Measurements from ENCODE around the gene PTP4A2. TPM values are rescaled to one million over a fixed set of nuclear protein-coding genes. Genes with fewer than 3 reads are reported as not detected.

PTP4A2 gene
- total and polyA plus RNA-seq, 2 of the 8 experiments (the other 6 are each of a cell fraction or from before 2014, with no cell fraction given): 87.4 to 214 TPM

DNA sequence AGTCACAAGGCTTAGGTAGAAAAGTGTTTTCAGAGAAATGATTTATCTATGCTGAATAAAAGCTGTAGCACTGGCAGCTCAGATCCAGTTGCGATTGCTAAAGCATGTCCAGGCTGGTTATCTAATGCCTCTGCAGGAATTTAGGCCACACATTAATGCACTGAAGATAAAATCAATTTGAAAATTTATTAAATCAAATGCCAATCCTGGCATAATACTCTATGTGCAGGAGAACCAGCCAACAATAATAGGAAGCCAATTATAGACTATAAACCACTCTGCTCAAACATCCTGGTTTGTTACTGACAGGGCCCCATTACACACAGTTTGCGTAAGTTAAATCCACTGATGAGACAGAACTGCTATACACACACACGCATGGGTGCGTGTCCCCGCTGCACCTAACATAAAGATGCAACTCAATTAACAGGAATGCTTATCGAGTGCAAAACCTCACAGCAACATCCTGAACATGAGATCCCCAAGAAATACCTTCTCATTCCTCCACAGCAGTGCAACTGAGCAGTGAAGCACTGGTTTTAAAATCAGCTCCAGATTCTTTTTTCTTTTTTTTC lies 40.6 kb downstream of the PTP4A2 start:
- no peak overlapping the region for H3K23ac ChIP-seq (ENCODE audit: insufficient read length)
- H4K20me1 ChIP-seq (replicated peaks in 1 of 2; ENCODE audit: control insufficient read depth in 1 of 2, insufficient read depth in 2 of 2, low read length in 2 of 2): no peaks in the 10 kb centered on the region
- H4K8ac ChIP-seq (ENCODE audit: extremely low read depth, insufficient read depth, low read length): no peak overlapping the region
- no peak overlapping the region for H2BK120ac ChIP-seq (replicated peaks; ENCODE audit: low read depth, low read length)
- H3K23me2 ChIP-seq (ENCODE audit: low read depth, low read length): no peaks in the 10 kb centered on the region
- H2AK5ac ChIP-seq (ENCODE audit: low read depth, low read length): no peak overlapping the region
- no peak overlapping the region for H4K5ac ChIP-seq (ENCODE audit: insufficient read length, low read depth, low read length)
- H3K27me3 ChIP-seq (replicated peaks in 1 of 4; ENCODE audit: control insufficient read depth in 3 of 4, extremely low read depth in 1 of 4, insufficient read depth in 3 of 4, low read length in 3 of 4): no peaks in the 10 kb centered on the region
- no peak overlapping the region for H2AFZ ChIP-seq (ENCODE audit: low read length)
- POLR2A ChIA-PET (ENCODE audit: partially characterized antibody): no interaction called here
- no peak overlapping the region for H3K56ac ChIP-seq (replicated peaks; ENCODE audit: insufficient read length, low read depth, low read length)
- no peak overlapping the region for H3K14ac ChIP-seq (ENCODE audit: insufficient read length)
- no peak for DNase-seq (ENCODE audit: low read depth in 1 of 2, low spot score in 2 of 2)
- no peak overlapping the region for H2BK12ac ChIP-seq (ENCODE audit: low read depth, low read length)
- WGBS, 2 experiments (ENCODE audit: extremely low coverage in 1 of 2, insufficient coverage in 1 of 2, insufficient read length in 1 of 2, insufficient replicate concordance in 2 of 2, low coverage in 1 of 2, low lambda C conversion rate in 2 of 2, missing lambda C conversion rate in 1 of 2): 95% methylated on average over 6 of the region's 6 CpGs; no CpG with 5 or more reads in 1 of the 2 experiments
- H2BK15ac ChIP-seq (ENCODE audit: low read length): no peak overlapping the region
- no peak overlapping the region for H2BK5ac ChIP-seq (ENCODE audit: low read depth, low read length)
- H3K27ac ChIP-seq (ENCODE audit: low read depth, low read length): no peak overlapping the region
- H3K9ac ChIP-seq (replicated peaks in 1 of 4; ENCODE audit: extremely low read depth in 1 of 4, low read depth in 3 of 4, low read length in 3 of 4): no peak overlapping the region
- no peak overlapping the region for H3K18ac ChIP-seq (ENCODE audit: extremely low read depth, low read length)
- H3K4me3 ChIP-seq (ENCODE audit: extremely low read depth in 1 of 4, insufficient read depth in 2 of 4, low read depth in 3 of 4, low read length in 4 of 4): no peak overlapping the region
- no peaks in the 10 kb centered on the region for H3K4me1 ChIP-seq (replicated peaks in 1 of 4; ENCODE audit: control insufficient read depth in 3 of 4, insufficient read depth in 4 of 4, low read length in 3 of 4)
- H3K4ac ChIP-seq (replicated peaks; ENCODE audit: insufficient read length, low read depth, low read length): no peak overlapping the region
- no peaks in the 10 kb centered on the region for H3K9me3 ChIP-seq (ENCODE audit: insufficient read depth in 2 of 2, low read depth in 1 of 2, low read length in 1 of 2)
- no peak overlapping the region for H2BK20ac ChIP-seq (ENCODE audit: low read length)
- no peak for FAIRE-seq
- CTCF ChIA-PET (ENCODE audit: partially characterized antibody): no interaction called here
- H3K79me1 ChIP-seq (ENCODE audit: low read depth, low read length): no peaks in the 10 kb centered on the region
- no peak overlapping the region for H4K91ac ChIP-seq (replicated peaks; ENCODE audit: insufficient read length, low read length)
- H3K79me2 ChIP-seq (ENCODE audit: control insufficient read depth in 1 of 2, insufficient read depth in 2 of 2, low read length in 2 of 2): no peaks in the 10 kb centered on the region
- H3K4me2 ChIP-seq (ENCODE audit: insufficient read depth in 1 of 2, low read depth in 2 of 2, low read length in 2 of 2): no peak overlapping the region
- H3K36me3 ChIP-seq (ENCODE audit: control insufficient read depth in 2 of 4, insufficient read depth in 4 of 4, low read length in 3 of 4): no peaks in the 10 kb centered on the region
- TF ChIP-seq, protein P1, sequence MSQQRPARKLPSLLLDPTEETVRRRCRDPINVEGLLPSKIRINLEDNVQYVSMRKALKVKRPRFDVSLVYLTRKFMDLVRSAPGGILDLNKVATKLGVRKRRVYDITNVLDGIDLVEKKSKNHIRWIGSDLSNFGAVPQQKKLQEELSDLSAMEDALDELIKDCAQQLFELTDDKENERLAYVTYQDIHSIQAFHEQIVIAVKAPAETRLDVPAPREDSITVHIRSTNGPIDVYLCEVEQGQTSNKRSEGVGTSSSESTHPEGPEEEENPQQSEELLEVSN (IDR thresholded peaks at IDR 0.05): no peak
- TF ChIP-seq NANOG (IDR thresholded peaks at IDR 0.05; ENCODE audit: insufficient read depth, low read depth, low read length, poor library complexity, severe bottlenecking): no peak
- TF ChIP-seq FOSL1 (IDR thresholded peaks at IDR 0.05; ENCODE audit: insufficient read depth, low read depth, low read length): no peak
- no peak for TF ChIP-seq SIX5 (IDR thresholded peaks at IDR 0.05; ENCODE audit: low read depth, low read length)
- TF ChIP-seq, protein P2, sequence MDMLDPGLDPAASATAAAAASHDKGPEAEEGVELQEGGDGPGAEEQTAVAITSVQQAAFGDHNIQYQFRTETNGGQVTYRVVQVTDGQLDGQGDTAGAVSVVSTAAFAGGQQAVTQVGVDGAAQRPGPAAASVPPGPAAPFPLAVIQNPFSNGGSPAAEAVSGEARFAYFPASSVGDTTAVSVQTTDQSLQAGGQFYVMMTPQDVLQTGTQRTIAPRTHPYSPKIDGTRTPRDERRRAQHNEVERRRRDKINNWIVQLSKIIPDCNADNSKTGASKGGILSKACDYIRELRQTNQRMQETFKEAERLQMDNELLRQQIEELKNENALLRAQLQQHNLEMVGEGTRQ (IDR thresholded peaks at IDR 0.05; ENCODE audit: low read length): no peak
- TF ChIP-seq TCF12 (IDR thresholded peaks at IDR 0.05; ENCODE audit: low read depth, low read length): no peak
- no peak for TF ChIP-seq MAFK (IDR thresholded peaks at IDR 0.05; ENCODE audit: low read depth, low read length)
- no peak for TF ChIP-seq POU5F1 (IDR thresholded peaks at IDR 0.05; ENCODE audit: low read depth, low read length)
- no peak for TF ChIP-seq BRCA1 (IDR thresholded peaks at IDR 0.05; ENCODE audit: low read depth, low read length)
- TF ChIP-seq KDM1A (IDR thresholded peaks at IDR 0.05; ENCODE audit: borderline replicate concordance, low read length): no peak
